Transverse colon (tissue), 3 donors: ENCODE data around the gene HOTAIR.

Source experiments
- POLR2A ChIP-seq: fragments of 450-650 bp; IDR thresholded peaks from one replicate; pipeline ENCODE4 v1.6.1; 2016; ENCODE audit warnings: antibody characterized with exemption, mild to moderate bottlenecking, moderate library complexity
- TF ChIP-seq, protein P1 (sequence below), 5 experiments: fragments of 200-600 bp in 3 of 5; fragments of 450-650 bp in 2 of 5; sonication (generic) in 3 of 5; IDR thresholded peaks; 1 replicate in 2 of 5; 2 replicates in 3 of 5; pipeline ENCODE4 v1.5.1; 2016 to 2017; ENCODE audit warnings: antibody characterized with exemption in 5 of 5, inconsistent platforms in 3 of 5, mild to moderate bottlenecking in 2 of 5, moderate library complexity in 1 of 5

DNA sequence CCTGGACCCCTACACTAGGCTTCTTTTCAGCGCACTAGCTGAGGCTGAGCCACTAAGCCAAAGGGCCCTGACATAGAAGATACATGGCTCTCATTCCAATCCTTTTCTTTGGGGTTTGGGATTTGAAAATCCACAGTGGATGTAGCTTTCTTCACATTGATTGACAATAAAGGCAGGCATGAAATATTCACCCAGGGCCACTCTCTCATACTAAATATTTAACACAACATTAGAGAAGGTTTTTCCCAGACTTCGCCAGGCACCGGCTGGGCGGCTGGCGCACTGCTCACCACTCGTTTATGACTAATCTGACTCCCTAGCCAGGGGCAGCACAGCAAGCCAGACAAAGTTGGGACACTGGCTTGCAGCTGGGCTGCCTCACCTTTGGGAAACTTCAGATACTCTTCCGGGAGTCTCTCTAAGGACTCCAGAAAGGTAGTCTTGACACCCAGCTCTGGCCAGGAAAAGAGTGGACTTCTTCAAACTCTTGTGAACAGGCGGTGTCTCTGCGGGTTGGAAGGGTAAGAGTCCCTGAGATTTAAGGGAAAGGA lies 2.5 kb downstream of the HOTAIR start:
- TF ChIP-seq, protein P1, sequence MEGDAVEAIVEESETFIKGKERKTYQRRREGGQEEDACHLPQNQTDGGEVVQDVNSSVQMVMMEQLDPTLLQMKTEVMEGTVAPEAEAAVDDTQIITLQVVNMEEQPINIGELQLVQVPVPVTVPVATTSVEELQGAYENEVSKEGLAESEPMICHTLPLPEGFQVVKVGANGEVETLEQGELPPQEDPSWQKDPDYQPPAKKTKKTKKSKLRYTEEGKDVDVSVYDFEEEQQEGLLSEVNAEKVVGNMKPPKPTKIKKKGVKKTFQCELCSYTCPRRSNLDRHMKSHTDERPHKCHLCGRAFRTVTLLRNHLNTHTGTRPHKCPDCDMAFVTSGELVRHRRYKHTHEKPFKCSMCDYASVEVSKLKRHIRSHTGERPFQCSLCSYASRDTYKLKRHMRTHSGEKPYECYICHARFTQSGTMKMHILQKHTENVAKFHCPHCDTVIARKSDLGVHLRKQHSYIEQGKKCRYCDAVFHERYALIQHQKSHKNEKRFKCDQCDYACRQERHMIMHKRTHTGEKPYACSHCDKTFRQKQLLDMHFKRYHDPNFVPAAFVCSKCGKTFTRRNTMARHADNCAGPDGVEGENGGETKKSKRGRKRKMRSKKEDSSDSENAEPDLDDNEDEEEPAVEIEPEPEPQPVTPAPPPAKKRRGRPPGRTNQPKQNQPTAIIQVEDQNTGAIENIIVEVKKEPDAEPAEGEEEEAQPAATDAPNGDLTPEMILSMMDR (IDR thresholded peaks at IDR 0.05) = no peak
- no peak for TF ChIP-seq POLR2A
